GM21825 (cell line): Measurements from ENCODE around the gene EPX.
A peak's percentile ranks its signal among the peaks of the same experiment; 100 is the strongest.

Source experiments
- ATAC-seq: cut with Tn5 transposase; IDR thresholded peaks from one replicate; pipeline ENCODE4 v1.9.1; 2021; ENCODE audit warnings: mild to moderate bottlenecking, moderate library complexity; ENCODE audit not compliant: unreplicated experiment

The EPX gene

DNA sequence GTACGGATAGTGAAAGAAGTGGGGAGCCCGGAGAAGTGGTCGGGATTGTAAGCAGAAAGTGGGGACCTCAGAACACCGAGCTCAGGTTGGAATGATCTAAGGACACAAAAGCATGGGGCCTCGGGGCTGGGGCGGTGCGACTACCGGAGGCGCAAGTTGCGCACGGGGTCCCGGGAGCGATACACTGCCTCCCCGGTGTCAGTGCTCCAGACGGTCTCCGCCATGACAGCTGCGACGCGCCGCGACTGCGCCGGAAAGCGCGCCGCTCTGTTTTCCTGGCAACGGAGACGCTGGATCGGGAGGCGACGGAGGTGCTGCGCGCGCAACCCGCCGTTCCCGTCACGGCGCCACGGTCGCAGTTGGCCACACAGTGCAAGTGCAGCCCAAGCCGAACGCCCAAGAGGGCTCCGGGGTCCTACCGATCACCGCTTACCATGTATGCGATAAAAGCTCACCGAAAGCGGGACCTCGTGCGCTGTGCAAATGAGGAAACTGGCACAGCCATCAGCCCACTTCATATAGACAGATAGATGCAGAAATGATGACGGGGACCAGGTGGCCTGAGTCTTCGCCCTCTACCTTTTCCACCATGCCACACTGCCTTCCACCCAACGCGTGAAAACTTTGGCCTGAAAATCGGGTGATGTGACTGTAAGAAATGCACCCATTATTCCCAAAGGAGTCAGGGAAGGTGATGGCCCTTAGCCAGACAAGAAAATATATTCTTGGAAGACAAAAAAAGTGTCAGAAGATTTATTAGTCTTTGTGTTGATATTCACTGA lies 26.7 kb downstream of the EPX start, which contains the start of gene MKS1:
Gene MKS1, minus strand, starts transcription at position 249 of the 782 bp plus-strand sequence. Its CDS starts 25 bp downstream, at position 224.
- peak; percentile 95 for ATAC-seq

DNA sequence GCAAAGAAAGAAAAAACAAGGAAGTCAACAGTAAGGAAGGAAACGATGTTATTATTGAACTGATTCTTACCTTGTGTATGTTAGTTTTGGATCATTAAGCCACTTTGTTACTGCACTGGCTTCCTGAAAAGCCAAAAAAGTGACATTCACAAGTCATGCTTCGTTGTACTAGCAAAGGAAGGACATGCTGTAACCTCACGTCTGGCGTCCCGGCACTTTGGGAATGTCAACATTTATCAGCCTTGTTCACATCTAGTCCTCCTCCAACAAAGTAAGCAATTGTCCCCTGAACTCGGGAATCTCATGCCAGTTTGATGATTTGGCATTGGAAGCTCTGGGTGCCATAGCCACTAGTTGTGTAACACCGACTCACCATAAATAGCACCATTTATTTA lies 27.3 kb downstream of the EPX start:
- ATAC-seq: no peak

GRCh38 chr17:58224315-58224714 lies 31.8 kb downstream of the EPX start:
- ATAC-seq: no peak

DNA sequence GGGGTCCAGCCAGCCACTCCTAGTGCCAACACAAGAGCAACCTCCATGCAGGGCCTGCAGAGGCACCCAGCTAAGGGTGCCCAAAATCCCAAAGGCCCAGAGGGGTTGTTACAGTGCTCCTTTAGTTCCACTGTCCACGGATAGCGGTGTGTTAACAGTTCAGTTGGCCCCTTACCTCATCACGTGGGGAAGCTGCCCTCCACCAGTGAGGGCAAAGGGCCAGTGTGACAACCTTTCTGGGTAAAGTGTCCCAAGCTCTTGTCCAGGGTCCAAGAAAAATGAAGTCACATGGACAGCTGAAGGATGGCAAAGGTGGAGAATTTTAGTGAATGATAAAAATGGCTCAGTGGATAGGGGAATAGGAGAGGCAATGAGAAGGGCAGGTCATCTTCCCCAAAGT lies 35.2 kb downstream of the EPX start:
- ATAC-seq: no peak

DNA sequence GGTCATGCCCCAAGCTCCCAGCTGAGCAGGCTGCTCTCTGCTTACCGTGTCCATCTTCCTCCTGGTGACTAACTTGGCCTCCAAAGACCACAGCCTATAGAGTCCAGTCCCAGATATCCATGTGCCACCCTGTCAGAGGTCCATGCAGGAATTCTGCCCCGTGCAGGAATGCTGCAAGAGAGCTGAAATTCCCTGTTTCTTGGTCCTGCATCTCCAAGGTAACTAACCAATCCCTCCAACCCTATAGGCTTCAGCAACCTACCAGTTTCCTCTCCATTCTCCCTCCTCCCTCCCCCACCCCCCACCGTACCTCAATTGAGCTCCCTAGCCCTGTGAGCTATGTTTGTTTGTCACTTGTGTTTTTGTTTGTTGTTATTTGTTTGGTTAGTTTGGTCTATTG lies 36.2 kb downstream of the EPX start:
- ATAC-seq: no peak

GRCh38 chr17:58229384-58229783 lies 36.9 kb downstream of the EPX start:
- ATAC-seq: no peak

DNA sequence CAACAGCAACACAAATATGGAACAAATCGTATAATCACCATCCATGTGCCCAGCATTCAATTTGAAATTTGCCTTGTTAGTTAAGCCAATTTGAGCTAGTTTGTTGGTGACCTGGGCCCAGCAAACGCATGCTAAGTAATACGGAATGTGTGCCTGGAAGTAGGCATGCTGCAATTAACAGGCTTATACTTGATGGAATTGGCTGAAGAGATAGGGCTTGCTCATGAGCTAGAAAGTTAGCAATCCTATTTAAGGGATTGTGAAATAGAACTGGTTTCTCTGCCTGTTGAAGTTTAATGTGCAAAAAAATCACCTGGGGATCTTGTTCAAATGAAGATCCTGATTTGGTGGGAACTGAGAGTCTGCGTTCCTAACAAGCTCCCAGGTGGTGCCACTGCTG lies 37.4 kb downstream of the EPX start:
- ATAC-seq: no peak

- no peak for ATAC-seq
Measured at GRCh38 chr17:58231641-58232040, 39.1 kb downstream of the EPX start.

- peak; percentile 80 for ATAC-seq
Measured at GRCh38 chr17:58232707-58233156, 40.2 kb downstream of the EPX start.

GRCh38 chr17:58233543-58233942 lies 41.0 kb downstream of the EPX start:
- peak; percentile 49 for ATAC-seq

GRCh38 chr17:58234512-58234911 lies 42.0 kb downstream of the EPX start:
- ATAC-seq: no peak

GRCh38 chr17:58235821-58236220 lies 43.3 kb downstream of the EPX start:
- no peak for ATAC-seq

DNA sequence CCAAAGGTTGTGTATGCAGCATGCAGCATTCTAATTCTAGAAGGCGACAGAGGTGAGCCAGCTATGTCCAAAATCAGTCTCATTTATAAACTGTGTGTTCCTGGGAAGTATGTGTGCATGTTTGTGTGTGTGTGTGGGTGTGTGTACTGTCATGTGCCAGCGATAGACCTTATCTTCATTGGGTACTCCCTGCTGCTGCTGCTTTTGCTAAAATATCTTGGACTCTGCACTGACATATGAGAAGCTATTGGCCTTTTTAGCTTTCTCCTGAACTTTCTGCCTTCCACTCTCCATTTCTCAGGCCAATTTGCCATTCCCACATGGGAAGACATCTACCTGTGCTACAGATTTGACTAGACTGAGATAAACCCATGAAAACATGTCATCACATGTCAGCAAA lies 43.9 kb downstream of the EPX start:
- ATAC-seq: no peak

DNA sequence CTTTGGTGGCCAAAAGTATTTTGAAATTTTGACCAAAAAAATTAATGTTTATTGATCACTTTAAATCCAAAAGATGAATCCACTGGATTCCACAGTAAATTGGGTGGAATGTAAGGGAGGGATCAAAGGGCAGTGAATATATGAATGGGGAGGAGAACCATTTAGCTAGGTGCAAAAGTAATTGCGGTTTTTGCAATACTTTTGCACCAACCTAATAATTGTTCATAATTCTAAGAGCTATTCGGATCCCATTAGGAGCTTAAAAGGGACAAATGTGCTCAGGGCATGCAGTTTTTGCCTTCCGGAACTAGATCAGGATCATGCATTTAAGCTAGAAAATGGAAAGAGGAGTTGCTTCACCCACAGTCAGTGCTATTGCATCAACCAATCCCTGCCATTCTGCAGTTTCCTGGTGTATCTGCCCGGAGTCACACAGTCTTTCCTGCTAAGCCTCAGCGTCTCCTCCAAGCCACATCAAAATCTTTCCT lies 45.7 kb downstream of the EPX start, which contains the start of gene LPO:
Gene LPO, plus strand, starts transcription at position 438 of the 488 bp plus-strand sequence. CDS start 4,396 bp downstream, outside the sequence.
- ATAC-seq: no peak

DNA sequence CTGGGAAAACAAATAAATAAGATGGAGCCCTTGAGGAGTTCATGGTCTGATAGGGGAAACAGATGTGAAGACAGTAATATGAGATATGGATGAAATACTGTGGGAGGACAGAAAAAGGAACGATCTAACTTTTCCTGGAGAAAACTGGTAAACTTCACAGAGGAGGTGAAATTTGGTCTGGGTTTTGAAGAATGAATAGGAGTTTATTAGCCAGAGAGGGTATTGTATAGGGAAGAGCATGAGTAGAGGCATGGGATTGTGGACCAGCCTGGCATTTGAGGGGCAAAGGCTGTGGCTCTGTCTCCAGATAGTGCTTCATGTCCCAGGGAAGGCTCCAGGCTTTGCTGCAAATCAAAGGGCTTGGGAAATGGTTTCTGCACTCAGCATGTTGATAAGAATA lies 47.5 kb downstream of the EPX start:
- ATAC-seq: no peak

DNA sequence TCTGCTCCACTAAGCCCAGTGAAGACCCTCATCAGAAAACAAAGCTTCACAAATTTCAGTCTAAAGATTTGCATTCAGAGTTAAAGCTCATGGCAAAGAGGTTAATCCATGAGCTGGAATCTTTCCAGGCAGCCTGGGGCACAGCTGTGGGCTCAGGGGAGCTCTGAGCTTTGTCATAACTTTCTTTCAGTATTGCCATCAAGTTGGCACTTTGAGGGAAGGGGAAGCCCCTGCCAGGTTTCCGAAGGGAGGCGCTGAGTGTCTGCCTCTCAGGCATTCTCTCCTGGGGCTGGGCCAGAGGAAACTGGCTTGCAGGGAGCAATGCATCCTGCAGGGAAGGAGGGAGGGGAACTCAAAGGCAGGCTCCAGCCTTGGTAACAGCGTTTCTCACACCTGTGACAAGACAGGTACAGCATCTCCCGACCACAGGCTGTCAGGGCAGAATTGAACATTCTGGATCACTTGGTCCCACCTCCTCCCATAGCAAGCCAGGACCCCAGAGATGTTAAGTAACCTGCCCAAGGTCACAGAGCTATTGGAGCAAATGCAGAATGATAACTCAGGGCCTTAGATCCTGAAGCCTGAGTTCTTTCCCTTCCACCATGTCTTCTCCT lies 49.8 kb downstream of the EPX start:
- ATAC-seq: no peak

DNA sequence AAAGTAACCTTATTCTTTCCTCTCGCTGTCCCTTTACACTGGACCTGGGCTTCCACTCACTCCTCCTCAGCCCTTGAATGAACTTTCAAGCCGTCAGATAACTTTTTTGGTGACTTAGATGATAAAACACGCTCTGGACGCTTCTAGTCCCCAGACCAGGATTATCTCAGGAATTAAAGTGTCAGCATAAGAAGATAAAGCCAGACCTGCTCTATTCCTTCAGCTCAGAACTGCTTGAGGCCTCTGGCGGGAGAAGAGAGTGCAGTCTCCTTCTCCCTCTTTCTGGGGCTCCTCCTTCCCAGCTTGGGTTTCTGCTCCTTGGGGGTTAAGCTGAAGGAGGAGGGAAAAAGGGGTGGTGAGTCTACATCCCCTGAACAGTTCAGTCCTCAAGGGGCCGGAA lies 52.4 kb downstream of the EPX start:
- no peak for ATAC-seq

DNA sequence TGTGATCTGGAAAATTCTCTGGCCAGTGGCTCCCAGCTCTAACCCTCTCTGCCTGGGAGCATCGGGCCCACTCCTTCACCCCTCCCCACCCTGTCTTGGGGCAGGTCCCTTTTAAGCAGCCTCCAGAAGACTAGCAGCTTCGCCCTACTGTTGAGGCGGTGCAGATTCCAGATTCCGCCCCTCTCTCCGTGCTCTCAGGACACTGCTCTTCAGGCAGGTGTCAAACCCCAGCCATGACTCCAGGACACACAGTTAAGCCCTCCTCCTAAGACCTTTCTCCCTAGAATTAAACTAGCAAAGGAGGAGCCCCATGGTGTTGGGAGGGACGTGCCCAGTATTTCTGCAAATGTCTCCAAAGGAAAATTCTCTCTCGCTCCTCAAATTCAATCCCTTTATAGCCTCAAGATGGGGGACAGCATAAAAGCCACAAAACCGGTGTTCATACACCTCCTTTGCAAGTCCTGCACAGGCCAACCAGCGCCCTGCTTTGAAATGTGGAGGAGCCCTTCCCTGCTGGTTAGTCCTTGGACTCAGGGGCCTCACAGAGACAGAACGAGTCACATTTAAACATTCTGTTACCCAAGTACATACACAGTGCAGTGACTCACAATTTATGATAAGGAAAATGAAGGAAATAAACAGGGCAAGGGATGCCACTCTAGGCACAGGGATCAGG lies 53.0 kb downstream of the EPX start:
- ATAC-seq: no peak

DNA sequence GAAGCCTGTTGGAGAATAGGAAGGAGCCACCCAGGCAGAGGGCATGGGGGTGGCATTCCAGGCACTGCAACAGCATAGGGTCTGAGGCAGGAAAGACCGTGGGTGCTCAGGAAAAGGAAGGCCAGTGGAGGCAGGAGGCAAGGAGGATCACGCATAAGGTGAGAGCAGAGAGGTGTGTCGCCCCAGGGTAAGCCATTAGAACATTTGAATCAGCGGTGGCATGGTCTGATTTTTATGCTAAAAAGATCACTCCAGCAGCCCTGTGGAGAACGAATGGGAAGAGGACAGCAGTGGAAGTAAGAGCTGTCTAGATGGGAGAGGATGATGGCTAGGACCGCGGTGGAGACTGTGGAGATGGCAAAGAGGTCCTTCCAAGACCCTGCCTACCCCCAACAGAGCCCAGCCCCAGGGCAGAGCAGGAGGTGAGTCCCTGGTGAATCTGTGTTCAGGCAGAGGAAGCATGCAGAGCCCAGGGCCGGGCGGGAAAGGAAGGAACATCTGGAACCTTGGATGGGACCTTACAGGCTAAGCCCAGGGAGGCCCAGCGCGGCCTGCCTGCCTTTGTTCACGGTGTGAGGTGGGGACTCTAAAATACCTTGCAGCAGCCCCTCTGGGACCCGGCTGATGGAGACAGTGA lies 53.7 kb downstream of the EPX start:
- no peak for ATAC-seq

GRCh38 chr17:58246781-58247180 lies 54.3 kb downstream of the EPX start:
- no peak for ATAC-seq
